Stimulated activated CD8-positive, alpha-beta memory T cell treated with anti-CD3 and anti-CD28 coated beads, Interleukin-15, amount 100 ng/mL, for 1 hour (primary cell): ENCODE data around the gene VSIG2.

Source experiments
- DNase-seq: peaks from one replicate; pipeline ENCODE4 v3.0.0-alpha.2; 2020; ENCODE audit warnings: low read depth

VSIG2 gene

GRCh38 chr11:124763156-124763947, 11.3 kb upstream of the VSIG2 start:
- DNase-seq = peak; percentile 82

- no peak for DNase-seq
These were observed 10.6 kb upstream of the VSIG2 start for GRCh38 chr11:124762624-124763155.

- no peak for DNase-seq
These were observed 10.1 kb upstream of the VSIG2 start, which contains the start of gene ESAM for GRCh38 chr11:124762105-124762623. Gene ESAM, minus strand, starts transcription at chr11:124762290. Its CDS starts 136 bp downstream, at chr11:124762154.

GRCh38 chr11:124761301-124762104, 9.4 kb upstream of the VSIG2 start:
- no peak for DNase-seq

GRCh38 chr11:124760806-124761205, 8.8 kb upstream of the VSIG2 start:
- DNase-seq = no peak

- no peak for DNase-seq
These were observed 8.2 kb upstream of the VSIG2 start for GRCh38 chr11:124760205-124760652.

- DNase-seq = no peak
These were observed 7.5 kb upstream of the VSIG2 start for GRCh38 chr11:124759266-124760204.

- no peak for DNase-seq
These were observed 6.6 kb upstream of the VSIG2 start for GRCh38 chr11:124758355-124759265.

GRCh38 chr11:124757320-124757719, 5.3 kb upstream of the VSIG2 start:
- DNase-seq = no peak

GRCh38 chr11:124756753-124757227, 4.7 kb upstream of the VSIG2 start:
- DNase-seq = no peak

- no peak for DNase-seq
These were observed 4.1 kb upstream of the VSIG2 start for GRCh38 chr11:124756033-124756752.

GRCh38 chr11:124754710-124755109, 2.7 kb upstream of the VSIG2 start:
- no peak for DNase-seq

GRCh38 chr11:124754309-124754708, 2.3 kb upstream of the VSIG2 start:
- DNase-seq = no peak

- DNase-seq = no peak
These were observed 1.6 kb upstream of the VSIG2 start for GRCh38 chr11:124753624-124754023.

GRCh38 chr11:124753205-124753604, 1.1 kb upstream of the VSIG2 start:
- DNase-seq = no peak

- DNase-seq = no peak
These were observed 532 bp upstream of the VSIG2 start for GRCh38 chr11:124752471-124753102.

- no peak for DNase-seq
These were observed 689 bp downstream of the VSIG2 start for GRCh38 chr11:124751391-124751740.

GRCh38 chr11:124749912-124750311, 2.1 kb downstream of the VSIG2 start:
- no peak for DNase-seq
